Transverse colon (tissue), 4 donors: ENCODE measurements around the gene PARP12. TPM values are rescaled to one million over a fixed set of nuclear protein-coding genes. Genes with fewer than 3 reads are reported as not detected.

Source experiments
- DNase-seq: peaks from one replicate; pipeline ENCODE4 v3.0.0-alpha.2; 2019
- H3K27ac ChIP-seq, 4 donors: fragments of 200-600 bp; sonication (generic); 2 replicates each; pipeline ENCODE4 v1.5.1; 2016 to 2018; ENCODE audit warnings: inconsistent platforms in 4 of 4
- H3K27me3 ChIP-seq: fragments of 200-600 bp; sonication (generic); 2 replicates; pipeline ENCODE4 v1.5.1; 2017; ENCODE audit warnings: inconsistent platforms
- H3K36me3 ChIP-seq, 4 donors: fragments of 200-600 bp; sonication (generic); 2 replicates each; pipeline ENCODE4 v1.5.1; 2017 to 2019; ENCODE audit warnings: inconsistent platforms in 4 of 4
- H3K4me1 ChIP-seq, 4 donors: fragments of 200-600 bp; sonication (generic); 2 replicates each; pipeline ENCODE4 v1.5.1; 2017 to 2020; ENCODE audit warnings: inconsistent platforms in 4 of 4
- H3K4me3 ChIP-seq, 4 donors: fragments of 200-600 bp; sonication (generic); 1 replicate in 1 of 4; 2 replicates in 3 of 4; pipeline versions ENCODE4 v1.5.1 to v1.6.1; 2017 to 2019; ENCODE audit warnings: inconsistent platforms in 4 of 4
- H3K9me3 ChIP-seq, 2 donors: fragments of 200-600 bp; sonication (generic); 2 replicates each; pipeline ENCODE4 v1.5.1; 2017 to 2019; ENCODE audit warnings: inconsistent platforms in 2 of 2
- CTCF ChIP-seq, 5 experiments: fragments of 200-600 bp in 3 of 5; fragments of 450-650 bp in 2 of 5; sonication (generic) in 3 of 5; IDR thresholded peaks; 1 replicate in 2 of 5; 2 replicates in 3 of 5; pipeline ENCODE4 v1.5.1; 2016 to 2017; ENCODE audit warnings: antibody characterized with exemption in 5 of 5, inconsistent platforms in 3 of 5, mild to moderate bottlenecking in 2 of 5, moderate library complexity in 1 of 5
- EP300 ChIP-seq: sonication (generic); formaldehyde crosslinking; IDR thresholded peaks from one replicate; pipeline ENCODE4 v1.6.1; 2017; ENCODE audit warnings: antibody characterized with exemption, low read depth
- POLR2A ChIP-seq: fragments of 450-650 bp; IDR thresholded peaks from one replicate; pipeline ENCODE4 v1.6.1; 2016; ENCODE audit warnings: antibody characterized with exemption, mild to moderate bottlenecking, moderate library complexity
- POLR2AphosphoS5 ChIP-seq, 3 donors: sonication (generic); formaldehyde crosslinking; IDR thresholded peaks; one replicate each; pipeline ENCODE4 v1.6.1; 2016; ENCODE audit warnings: antibody characterized with exemption in 3 of 3
- WGBS, 2 donors: methylation state at CpG; one replicate each; pipeline ENCODE4 v1.1.5; 2018; ENCODE audit warnings: low coverage in 1 of 2; 5-methylcytosine and 5-hydroxymethylcytosine counted together
- in situ Hi-C, 4 donors: fragments of 200-750 bp; cut with MboI; loops; one replicate each; pipeline versions ENCODE4 v1.15.0 to v1.15.1; 2017; ENCODE audit warnings: low sequenced_read_pairs in 3 of 4, low pct_ligation_motif_present in 1 of 4, low pct_unique_long_range_greater_than_20kb in 1 of 4
- intact Hi-C: fragments of 100-400 bp; cut with DNase I; formaldehyde crosslinking; loops from one replicate; pipeline ENCODE4 v1.15.1; 2023; ENCODE audit warnings: low total_unique reads
- total RNA-seq, 4 donors: library from RNA; depleted of rRNA; stranded (reverse); fragments of >200 nt; gene quantifications; one replicate each; pipeline ENCODE4 v1.1.0, GENCODE V29; 2016

The PARP12 gene
- total RNA-seq, 4 donors from 2014 or later = 20.9 to 105 (median 83.9) TPM

GRCh38 chr7:139991911-139992310, 70.8 kb downstream of the PARP12 start:
- in situ Hi-C loops (no loop called here), intact Hi-C loops (loop anchor here (5.0 kb wide), 1 partner anchor 1455 kb away; no protein-coding TSS in a partner anchor)
- H3K9me3 ChIP-seq = no peaks in the 10 kb centered on the region
- no peaks in the 10 kb centered on the region for H3K4me1 ChIP-seq
- no peaks in the 10 kb centered on the region for H3K27me3 ChIP-seq
- DNase-seq = no peak
- TF ChIP-seq POLR2AphosphoS5 (IDR thresholded peaks at IDR 0.05) (no peak), EP300 (no peak), CTCF (IDR thresholded peaks at IDR 0.05) (no peak), POLR2A (no peak)
- H3K27ac ChIP-seq = no peak overlapping the region
- H3K36me3 ChIP-seq = no peaks in the 10 kb centered on the region
- H3K4me3 ChIP-seq = no peak overlapping the region
- WGBS, 2 donors = 83% methylated on average over 6 of the region's 6 CpGs; no CpG with 5 or more reads in 1 of the 2 donors

GRCh38 chr7:139991269-139991666, 71.5 kb downstream of the PARP12 start:
- in situ Hi-C loops = no loop called here
- Histone ChIP-seq H3K4me3 (no peak overlapping the region), H3K36me3 (no peaks in the 10 kb centered on the region), H3K27ac (no peak overlapping the region), H3K27me3 (no peaks in the 10 kb centered on the region), H3K9me3 (no peaks in the 10 kb centered on the region), H3K4me1 (no peaks in the 10 kb centered on the region)
- 78 to 83% methylated on average over 1 to 5 of the region's 5 CpGs for WGBS, 2 donors
- no peak for DNase-seq
- TF ChIP-seq POLR2A (no peak), EP300 (no peak), CTCF (IDR thresholded peaks at IDR 0.05) (no peak), POLR2AphosphoS5 (IDR thresholded peaks at IDR 0.05) (no peak)
- intact Hi-C loops = loop anchor here (5.0 kb wide), 1 partner anchor 1456 kb away; no protein-coding TSS in a partner anchor

- intact Hi-C loops = loop anchor here (5.0 kb wide), 1 partner anchor 1457 kb away; no protein-coding TSS in a partner anchor
These were observed 72.0 kb downstream of the PARP12 start for GRCh38 chr7:139990571-139991268.

More at GRCh38 chr7:139990571-139991268, 72.0 kb downstream of the PARP12 start:
- H3K4me3 ChIP-seq = no peak overlapping the region
- in situ Hi-C loops = no loop called here
- H3K9me3 ChIP-seq = no peaks in the 10 kb centered on the region
- no peaks in the 10 kb centered on the region for H3K4me1 ChIP-seq
- no peak for DNase-seq
- TF ChIP-seq CTCF (IDR thresholded peaks at IDR 0.05) (no peak), POLR2AphosphoS5 (IDR thresholded peaks at IDR 0.05) (no peak), EP300 (no peak), POLR2A (no peak)
- H3K27me3 ChIP-seq = no peaks in the 10 kb centered on the region
- H3K27ac ChIP-seq = no peak overlapping the region
- no peaks in the 10 kb centered on the region for H3K36me3 ChIP-seq
- 89 to 94% methylated on average over 13 to 19 of the region's 22 CpGs for WGBS, 2 donors
